GM23338 (cell line): ENCODE measurements around the gene SLC25A39. TPM values are rescaled to one million over a fixed set of nuclear protein-coding genes. Genes with fewer than 3 reads are reported as not detected.

Experiments
- ATAC-seq: fragments of 200-7000 bp; cut with Tn5 transposase; 3 replicates; pipeline ENCODE4 v1.9.1; 2020
- DNase-seq: peaks from one replicate; pipeline ENCODE4 v3.0.0-alpha.2; 2015; ENCODE audit warnings: low spot score
- H2AFZ ChIP-seq: fragments of 200-600 bp; sonication (generic); 2 replicates; pipeline ENCODE4 v1.8.0; 2016; ENCODE audit warnings: antibody characterized with exemption, mild to moderate bottlenecking, moderate library complexity
- H3F3A ChIP-seq: fragments of 200-600 bp; sonication (generic); replicated peaks from 2 replicates; pipeline ENCODE4 v1.8.0; 2017; ENCODE audit warnings: antibody characterized with exemption, mixed run types, low read depth
- H3K27ac ChIP-seq: fragments of 200-600 bp; sonication (generic); 2 replicates; pipeline ENCODE4 v1.6.1; 2016; ENCODE audit warnings: low read depth
- H3K27me3 ChIP-seq: fragments of 200-600 bp; sonication (generic); 2 replicates; pipeline ENCODE4 v1.8.0; 2016; ENCODE audit warnings: mild to moderate bottlenecking, mixed run types, moderate library complexity; ENCODE audit not compliant: insufficient read depth
- H3K36me3 ChIP-seq: fragments of 200-600 bp; sonication (generic); 2 replicates; pipeline ENCODE4 v1.8.0; 2016; ENCODE audit warnings: mild to moderate bottlenecking; ENCODE audit not compliant: insufficient read depth
- H3K4me1 ChIP-seq: fragments of 200-600 bp; sonication (generic); 2 replicates; pipeline ENCODE4 v1.8.0; 2016; ENCODE audit warnings: mild to moderate bottlenecking, moderate library complexity; ENCODE audit not compliant: insufficient read depth
- H3K4me2 ChIP-seq: fragments of 200-600 bp; sonication (generic); 2 replicates; pipeline ENCODE4 v1.7.1; 2017; ENCODE audit warnings: mixed run types
- H3K4me3 ChIP-seq: fragments of 200-600 bp; sonication (generic); 2 replicates; pipeline ENCODE4 v1.6.1; 2016; ENCODE audit warnings: mixed run types
- H3K79me2 ChIP-seq: fragments of 200-600 bp; sonication (generic); replicated peaks from 2 replicates; pipeline ENCODE4 v1.8.0; 2017; ENCODE audit warnings: mild to moderate bottlenecking; ENCODE audit not compliant: insufficient read depth
- H3K9me2 ChIP-seq: fragments of 200-600 bp; sonication (generic); 2 replicates; pipeline ENCODE4 v1.8.0; 2017; ENCODE audit not compliant: insufficient read depth
- H4K20me1 ChIP-seq: fragments of 200-600 bp; sonication (generic); replicated peaks from 2 replicates; pipeline ENCODE4 v1.8.0; 2017; ENCODE audit warnings: mild to moderate bottlenecking; ENCODE audit not compliant: insufficient read depth
- H3K27ac Mint-ChIP-seq: 2 replicates; pipeline ENCODE4 v1.8.0; 2020; ENCODE audit warnings: inconsistent platforms, mild to moderate bottlenecking, moderate library complexity, mixed read lengths
- H3K27me3 Mint-ChIP-seq: 3 replicates; pipeline ENCODE4 v1.8.0; 2022; ENCODE audit warnings: low read depth, mild to moderate bottlenecking, moderate library complexity, mixed read lengths, inconsistent platforms; ENCODE audit not compliant: insufficient read depth, poor library complexity
- H3K36me3 Mint-ChIP-seq: 3 replicates; pipeline ENCODE4 v1.8.0; 2021; ENCODE audit warnings: low read depth, mild to moderate bottlenecking, inconsistent platforms, moderate library complexity, mixed read lengths
- H3K4me1 Mint-ChIP-seq: 3 replicates; pipeline ENCODE4 v1.8.0; 2020; ENCODE audit warnings: mild to moderate bottlenecking, inconsistent platforms, mixed read lengths
- H3K4me3 Mint-ChIP-seq: 3 replicates; pipeline ENCODE4 v1.8.0; 2021; ENCODE audit warnings: moderate library complexity, mild to moderate bottlenecking, inconsistent platforms, mixed read lengths
- H3K9me3 Mint-ChIP-seq: 3 replicates; pipeline ENCODE4 v1.8.0; 2020; ENCODE audit warnings: moderate library complexity, mild to moderate bottlenecking, inconsistent platforms, mixed read lengths
- CREB1 ChIP-seq: fragments of 250-450 bp; sonication (Bioruptor Pico); IDR thresholded peaks from 2 replicates; pipeline ENCODE4 v1.5.0; 2020; ENCODE audit warnings: low read depth, mild to moderate bottlenecking, moderate library complexity
- EZH2 ChIP-seq: fragments of 200-600 bp; sonication (generic); IDR thresholded peaks from one replicate; pipeline ENCODE4 v1.8.0; 2017; ENCODE audit warnings: antibody characterized with exemption, mild to moderate bottlenecking, low read depth; ENCODE audit not compliant: unreplicated experiment
- EZH2phosphoT487 ChIP-seq: fragments of 200-600 bp; sonication (generic); IDR thresholded peaks from one replicate; pipeline ENCODE4 v1.8.1; 2018; ENCODE audit warnings: antibody characterized with exemption; ENCODE audit not compliant: unreplicated experiment
- JUNB ChIP-seq: IDR thresholded peaks from one replicate; pipeline ENCODE4 v1.6.1; 2016; ENCODE audit warnings: antibody characterized with exemption; ENCODE audit not compliant: unreplicated experiment
- NANOG ChIP-seq: IDR thresholded peaks from 2 replicates; pipeline ENCODE4 v1.6.1; 2016; ENCODE audit warnings: antibody characterized with exemption, borderline replicate concordance
- POLR2AphosphoS5 ChIP-seq: IDR thresholded peaks from 2 replicates; pipeline ENCODE4 v1.6.1; 2016; ENCODE audit warnings: antibody characterized with exemption, low read depth
- STAT1 ChIP-seq: IDR thresholded peaks from one replicate; pipeline ENCODE4 v1.6.1; 2016; ENCODE audit warnings: antibody characterized with exemption; ENCODE audit not compliant: unreplicated experiment
- ZNF114 ChIP-seq: fragments of 250-450 bp; sonication (Bioruptor Pico); IDR thresholded peaks from 2 replicates; pipeline ENCODE4 v1.5.0; 2020; ENCODE audit warnings: mild to moderate bottlenecking, moderate library complexity
- ZNF331 ChIP-seq: fragments of 250-450 bp; sonication (Bioruptor Pico); IDR thresholded peaks from 2 replicates; pipeline ENCODE4 v1.5.0; 2020; ENCODE audit warnings: low read depth, mild to moderate bottlenecking, moderate library complexity
- polyA plus RNA-seq: library from polyadenylated mRNA; unstranded; fragments of >200 nt; fragmentation: Nextera tagmentation; extraction: Ambion mirVana; gene quantifications from 2 replicates; pipeline ENCODE4 v1.2.1, GENCODE V29; 2016
- total RNA-seq: library from RNA; depleted of rRNA; stranded (reverse); fragments of >200 nt; shearing (Covaris generic); gene quantifications from 2 replicates; pipeline ENCODE4 v1.2.3, GENCODE V29; 2014
- TF ChIP-seq, protein P1 (sequence below): IDR thresholded peaks from 2 replicates; pipeline ENCODE4 v1.6.1; 2016; ENCODE audit warnings: antibody characterized with exemption
- TF ChIP-seq, protein P2 (sequence below): fragments of 250-450 bp; sonication (Bioruptor Pico); IDR thresholded peaks from 2 replicates; pipeline ENCODE4 v1.5.0; 2020; ENCODE audit warnings: mild to moderate bottlenecking, moderate library complexity
- TF ChIP-seq, protein P3 (sequence below): IDR thresholded peaks from one replicate; pipeline ENCODE4 v1.6.1; 2018; ENCODE audit warnings: antibody characterized with exemption; ENCODE audit not compliant: unreplicated experiment
- TF ChIP-seq, protein P4 (sequence below), 2 experiments: fragments of 200-600 bp in 1 of 2; sonication (generic) in 1 of 2; conservative IDR thresholded peaks; 2 replicates each; pipeline versions ENCODE4 v1.5.1 to v1.6.1; 2016 to 2017; ENCODE audit warnings: antibody characterized with exemption in 2 of 2, low read depth in 2 of 2, mild to moderate bottlenecking in 2 of 2, moderate library complexity in 1 of 2

Gene SLC25A39
- total and polyA plus RNA-seq, 2 experiments from 2014 or later, result 184 to 202 TPM

DNA sequence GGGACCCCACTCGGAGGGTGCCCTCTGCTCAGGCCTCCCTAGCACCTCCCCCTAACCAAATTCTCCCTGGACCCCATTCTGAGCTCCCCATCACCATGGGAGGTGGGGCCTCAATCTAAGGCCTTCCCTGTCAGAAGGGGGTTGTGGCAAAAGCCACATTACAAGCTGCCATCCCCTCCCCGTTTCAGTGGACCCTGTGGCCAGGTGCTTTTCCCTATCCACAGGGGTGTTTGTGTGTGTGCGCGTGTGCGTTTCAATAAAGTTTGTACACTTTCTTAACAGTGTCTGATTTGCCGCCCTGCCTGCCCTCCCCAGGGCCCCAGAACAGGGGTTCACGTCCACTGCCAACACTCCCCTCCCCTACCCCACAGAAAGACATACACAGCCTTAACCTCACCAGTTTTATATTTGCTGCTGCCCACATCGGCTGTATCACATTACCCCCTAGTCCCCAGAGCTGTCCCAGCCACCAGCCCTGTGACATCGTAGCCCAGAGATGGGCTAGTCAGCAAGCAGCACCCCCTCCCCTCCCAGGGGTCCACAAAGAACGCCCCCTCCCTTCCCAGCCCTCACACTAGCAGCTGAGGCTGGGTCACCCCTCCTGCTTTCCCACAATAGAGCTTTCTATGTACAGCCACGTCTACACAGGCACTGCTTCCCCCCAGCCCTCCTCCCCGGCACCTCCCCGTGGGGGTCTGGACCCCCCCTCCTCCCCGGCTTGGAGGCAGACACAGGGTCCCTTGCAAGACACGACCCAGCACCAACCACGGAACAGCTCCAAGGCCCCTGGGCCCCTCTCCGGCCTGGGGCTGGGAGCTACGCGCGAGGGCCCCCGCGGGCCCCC lies 28.4 kb upstream of the SLC25A39 start:
- Histone ChIP-seq H3K27me3 (peaks cover 8% of the 10 kb centered on the region; the same call in 1 of the 2 replicates), H2AFZ (no peak overlapping the region), H3K27ac (no peak overlapping the region), H3K4me1 (peaks cover 4% of the 10 kb centered on the region; the same call in 1 of the 2 replicates), H3K79me2 (no peaks in the 10 kb centered on the region), H4K20me1 (peaks cover 3% of the 10 kb centered on the region; the same call in 1 of the 2 replicates), H3K36me3 (no peaks in the 10 kb centered on the region), H3K4me3 (peak overlapping the region; percentile 60), H3K4me2 (peak overlapping the region; percentile 89), H3K9me2 (no peaks in the 10 kb centered on the region), H3F3A (peaks cover 10% of the 10 kb centered on the region; the same call in 1 of the 2 replicates)
- DNase-seq (no peak), ATAC-seq (no peak)
- peaks cover 2% of the 10 kb centered on the region; the same call in 1 of the 3 replicates for H3K9me3 Mint-ChIP-seq
- H3K27me3 Mint-ChIP-seq, result peaks cover 23% of the 10 kb centered on the region
- TF ChIP-seq NANOG (no peak), ZNF114 (CRISPR knock-in tag) (no peak), EZH2phosphoT487 (no peak), ZNF331 (CRISPR knock-in tag) (no peak), EZH2 (no peak), JUNB (no peak), POLR2AphosphoS5 (no peak), CREB1 (CRISPR knock-in tag) (no peak), STAT1 (no peak)
- TF ChIP-seq, protein P1, sequence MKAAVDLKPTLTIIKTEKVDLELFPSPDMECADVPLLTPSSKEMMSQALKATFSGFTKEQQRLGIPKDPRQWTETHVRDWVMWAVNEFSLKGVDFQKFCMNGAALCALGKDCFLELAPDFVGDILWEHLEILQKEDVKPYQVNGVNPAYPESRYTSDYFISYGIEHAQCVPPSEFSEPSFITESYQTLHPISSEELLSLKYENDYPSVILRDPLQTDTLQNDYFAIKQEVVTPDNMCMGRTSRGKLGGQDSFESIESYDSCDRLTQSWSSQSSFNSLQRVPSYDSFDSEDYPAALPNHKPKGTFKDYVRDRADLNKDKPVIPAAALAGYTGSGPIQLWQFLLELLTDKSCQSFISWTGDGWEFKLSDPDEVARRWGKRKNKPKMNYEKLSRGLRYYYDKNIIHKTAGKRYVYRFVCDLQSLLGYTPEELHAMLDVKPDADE, result no peak
- TF ChIP-seq, protein P2, sequence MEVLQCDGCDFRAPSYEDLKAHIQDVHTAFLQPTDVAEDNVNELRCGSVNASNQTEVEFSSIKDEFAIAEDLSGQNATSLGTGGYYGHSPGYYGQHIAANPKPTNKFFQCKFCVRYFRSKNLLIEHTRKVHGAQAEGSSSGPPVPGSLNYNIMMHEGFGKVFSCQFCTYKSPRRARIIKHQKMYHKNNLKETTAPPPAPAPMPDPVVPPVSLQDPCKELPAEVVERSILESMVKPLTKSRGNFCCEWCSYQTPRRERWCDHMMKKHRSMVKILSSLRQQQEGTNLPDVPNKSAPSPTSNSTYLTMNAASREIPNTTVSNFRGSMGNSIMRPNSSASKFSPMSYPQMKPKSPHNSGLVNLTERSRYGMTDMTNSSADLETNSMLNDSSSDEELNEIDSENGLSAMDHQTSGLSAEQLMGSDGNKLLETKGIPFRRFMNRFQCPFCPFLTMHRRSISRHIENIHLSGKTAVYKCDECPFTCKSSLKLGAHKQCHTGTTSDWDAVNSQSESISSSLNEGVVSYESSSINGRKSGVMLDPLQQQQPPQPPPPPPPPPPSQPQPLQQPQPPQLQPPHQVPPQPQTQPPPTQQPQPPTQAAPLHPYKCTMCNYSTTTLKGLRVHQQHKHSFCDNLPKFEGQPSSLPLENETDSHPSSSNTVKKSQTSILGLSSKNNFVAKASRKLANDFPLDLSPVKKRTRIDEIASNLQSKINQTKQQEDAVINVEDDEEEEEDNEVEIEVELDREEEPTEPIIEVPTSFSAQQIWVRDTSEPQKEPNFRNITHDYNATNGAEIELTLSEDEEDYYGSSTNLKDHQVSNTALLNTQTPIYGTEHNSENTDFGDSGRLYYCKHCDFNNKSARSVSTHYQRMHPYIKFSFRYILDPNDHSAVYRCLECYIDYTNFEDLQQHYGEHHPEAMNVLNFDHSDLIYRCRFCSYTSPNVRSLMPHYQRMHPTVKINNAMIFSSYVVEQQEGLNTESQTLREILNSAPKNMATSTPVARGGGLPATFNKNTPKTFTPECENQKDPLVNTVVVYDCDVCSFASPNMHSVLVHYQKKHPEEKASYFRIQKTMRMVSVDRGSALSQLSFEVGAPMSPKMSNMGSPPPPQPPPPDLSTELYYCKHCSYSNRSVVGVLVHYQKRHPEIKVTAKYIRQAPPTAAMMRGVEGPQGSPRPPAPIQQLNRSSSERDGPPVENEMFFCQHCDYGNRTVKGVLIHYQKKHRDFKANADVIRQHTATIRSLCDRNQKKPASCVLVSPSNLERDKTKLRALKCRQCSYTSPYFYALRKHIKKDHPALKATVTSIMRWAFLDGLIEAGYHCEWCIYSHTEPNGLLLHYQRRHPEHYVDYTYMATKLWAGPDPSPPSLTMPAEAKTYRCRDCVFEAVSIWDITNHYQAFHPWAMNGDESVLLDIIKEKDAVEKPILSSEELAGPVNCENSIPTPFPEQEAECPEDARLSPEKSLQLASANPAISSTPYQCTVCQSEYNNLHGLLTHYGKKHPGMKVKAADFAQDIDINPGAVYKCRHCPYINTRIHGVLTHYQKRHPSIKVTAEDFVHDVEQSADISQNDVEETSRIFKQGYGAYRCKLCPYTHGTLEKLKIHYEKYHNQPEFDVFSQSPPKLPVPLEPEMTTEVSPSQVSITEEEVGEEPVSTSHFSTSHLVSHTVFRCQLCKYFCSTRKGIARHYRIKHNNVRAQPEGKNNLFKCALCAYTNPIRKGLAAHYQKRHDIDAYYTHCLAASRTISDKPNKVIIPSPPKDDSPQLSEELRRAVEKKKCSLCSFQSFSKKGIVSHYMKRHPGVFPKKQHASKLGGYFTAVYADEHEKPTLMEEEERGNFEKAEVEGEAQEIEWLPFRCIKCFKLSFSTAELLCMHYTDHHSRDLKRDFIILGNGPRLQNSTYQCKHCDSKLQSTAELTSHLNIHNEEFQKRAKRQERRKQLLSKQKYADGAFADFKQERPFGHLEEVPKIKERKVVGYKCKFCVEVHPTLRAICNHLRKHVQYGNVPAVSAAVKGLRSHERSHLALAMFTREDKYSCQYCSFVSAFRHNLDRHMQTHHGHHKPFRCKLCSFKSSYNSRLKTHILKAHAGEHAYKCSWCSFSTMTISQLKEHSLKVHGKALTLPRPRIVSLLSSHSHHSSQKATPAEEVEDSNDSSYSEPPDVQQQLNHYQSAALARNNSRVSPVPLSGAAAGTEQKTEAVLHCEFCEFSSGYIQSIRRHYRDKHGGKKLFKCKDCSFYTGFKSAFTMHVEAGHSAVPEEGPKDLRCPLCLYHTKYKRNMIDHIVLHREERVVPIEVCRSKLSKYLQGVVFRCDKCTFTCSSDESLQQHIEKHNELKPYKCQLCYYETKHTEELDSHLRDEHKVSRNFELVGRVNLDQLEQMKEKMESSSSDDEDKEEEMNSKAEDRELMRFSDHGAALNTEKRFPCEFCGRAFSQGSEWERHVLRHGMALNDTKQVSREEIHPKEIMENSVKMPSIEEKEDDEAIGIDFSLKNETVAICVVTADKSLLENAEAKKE (CRISPR knock-in tag), result no peak
- TF ChIP-seq, protein P3, sequence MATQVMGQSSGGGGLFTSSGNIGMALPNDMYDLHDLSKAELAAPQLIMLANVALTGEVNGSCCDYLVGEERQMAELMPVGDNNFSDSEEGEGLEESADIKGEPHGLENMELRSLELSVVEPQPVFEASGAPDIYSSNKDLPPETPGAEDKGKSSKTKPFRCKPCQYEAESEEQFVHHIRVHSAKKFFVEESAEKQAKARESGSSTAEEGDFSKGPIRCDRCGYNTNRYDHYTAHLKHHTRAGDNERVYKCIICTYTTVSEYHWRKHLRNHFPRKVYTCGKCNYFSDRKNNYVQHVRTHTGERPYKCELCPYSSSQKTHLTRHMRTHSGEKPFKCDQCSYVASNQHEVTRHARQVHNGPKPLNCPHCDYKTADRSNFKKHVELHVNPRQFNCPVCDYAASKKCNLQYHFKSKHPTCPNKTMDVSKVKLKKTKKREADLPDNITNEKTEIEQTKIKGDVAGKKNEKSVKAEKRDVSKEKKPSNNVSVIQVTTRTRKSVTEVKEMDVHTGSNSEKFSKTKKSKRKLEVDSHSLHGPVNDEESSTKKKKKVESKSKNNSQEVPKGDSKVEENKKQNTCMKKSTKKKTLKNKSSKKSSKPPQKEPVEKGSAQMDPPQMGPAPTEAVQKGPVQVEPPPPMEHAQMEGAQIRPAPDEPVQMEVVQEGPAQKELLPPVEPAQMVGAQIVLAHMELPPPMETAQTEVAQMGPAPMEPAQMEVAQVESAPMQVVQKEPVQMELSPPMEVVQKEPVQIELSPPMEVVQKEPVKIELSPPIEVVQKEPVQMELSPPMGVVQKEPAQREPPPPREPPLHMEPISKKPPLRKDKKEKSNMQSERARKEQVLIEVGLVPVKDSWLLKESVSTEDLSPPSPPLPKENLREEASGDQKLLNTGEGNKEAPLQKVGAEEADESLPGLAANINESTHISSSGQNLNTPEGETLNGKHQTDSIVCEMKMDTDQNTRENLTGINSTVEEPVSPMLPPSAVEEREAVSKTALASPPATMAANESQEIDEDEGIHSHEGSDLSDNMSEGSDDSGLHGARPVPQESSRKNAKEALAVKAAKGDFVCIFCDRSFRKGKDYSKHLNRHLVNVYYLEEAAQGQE, result no peak
- TF ChIP-seq, protein P4, sequence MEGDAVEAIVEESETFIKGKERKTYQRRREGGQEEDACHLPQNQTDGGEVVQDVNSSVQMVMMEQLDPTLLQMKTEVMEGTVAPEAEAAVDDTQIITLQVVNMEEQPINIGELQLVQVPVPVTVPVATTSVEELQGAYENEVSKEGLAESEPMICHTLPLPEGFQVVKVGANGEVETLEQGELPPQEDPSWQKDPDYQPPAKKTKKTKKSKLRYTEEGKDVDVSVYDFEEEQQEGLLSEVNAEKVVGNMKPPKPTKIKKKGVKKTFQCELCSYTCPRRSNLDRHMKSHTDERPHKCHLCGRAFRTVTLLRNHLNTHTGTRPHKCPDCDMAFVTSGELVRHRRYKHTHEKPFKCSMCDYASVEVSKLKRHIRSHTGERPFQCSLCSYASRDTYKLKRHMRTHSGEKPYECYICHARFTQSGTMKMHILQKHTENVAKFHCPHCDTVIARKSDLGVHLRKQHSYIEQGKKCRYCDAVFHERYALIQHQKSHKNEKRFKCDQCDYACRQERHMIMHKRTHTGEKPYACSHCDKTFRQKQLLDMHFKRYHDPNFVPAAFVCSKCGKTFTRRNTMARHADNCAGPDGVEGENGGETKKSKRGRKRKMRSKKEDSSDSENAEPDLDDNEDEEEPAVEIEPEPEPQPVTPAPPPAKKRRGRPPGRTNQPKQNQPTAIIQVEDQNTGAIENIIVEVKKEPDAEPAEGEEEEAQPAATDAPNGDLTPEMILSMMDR (conservative IDR thresholded peaks at IDR 0.05; ENCODE audit: low read depth in 2 of 2), result no peak
- H3K4me1 Mint-ChIP-seq, result peaks cover 7% of the 10 kb centered on the region
- no peak overlapping the region for H3K27ac Mint-ChIP-seq
- peak overlapping the region; percentile 67 for H3K4me3 Mint-ChIP-seq
- peaks cover 8% of the 10 kb centered on the region for H3K36me3 Mint-ChIP-seq
